Vagina (tissue), 2 donors: ENCODE data around the gene STXBP6. TPM values are rescaled to one million over a fixed set of nuclear protein-coding genes. Genes with fewer than 3 reads are reported as not detected.
A peak's percentile ranks its signal among the peaks of the same experiment; 100 is the strongest.

ENCODE experiments used
- DNase-seq, 2 donors: peaks; one replicate each; pipeline ENCODE4 v3.0.0-alpha.2; 2017; ENCODE audit errors: extremely low spot score in 2 of 2
- H3K27ac ChIP-seq: fragments of 200-600 bp; sonication (generic); one replicate; pipeline ENCODE4 v1.5.1; 2019
- H3K27me3 ChIP-seq: fragments of 200-600 bp; sonication (generic); one replicate; pipeline ENCODE4 v1.5.1; 2019
- H3K36me3 ChIP-seq, 2 donors: fragments of 200-600 bp; sonication (generic); one replicate each; pipeline ENCODE4 v1.5.1; 2017 to 2019
- H3K4me1 ChIP-seq: fragments of 200-600 bp; sonication (generic); one replicate; pipeline ENCODE4 v1.5.1; 2019
- H3K4me3 ChIP-seq, 2 donors: fragments of 200-600 bp; sonication (generic); 1 replicate in 1 of 2; 2 replicates in 1 of 2; pipeline ENCODE4 v1.5.1; 2016 to 2019
- H3K9me3 ChIP-seq: fragments of 200-600 bp; sonication (generic); one replicate; pipeline ENCODE4 v1.5.1; 2019
- CTCF ChIP-seq, 3 experiments: fragments of 450-650 bp in 2 of 3; fragments of 200-600 bp in 1 of 3; sonication (generic) in 1 of 3; IDR thresholded peaks; one replicate each; pipeline ENCODE4 v1.5.1; 2017 to 2019; ENCODE audit warnings: antibody characterized with exemption in 3 of 3, mild to moderate bottlenecking in 2 of 3, moderate library complexity in 2 of 3
- POLR2A ChIP-seq, 2 donors: fragments of 450-650 bp; IDR thresholded peaks; one replicate each; pipeline ENCODE4 v1.6.1; 2017; ENCODE audit warnings: antibody characterized with exemption in 2 of 2, mild to moderate bottlenecking in 2 of 2, moderate library complexity in 2 of 2
- POLR2AphosphoS5 ChIP-seq, 2 donors: sonication (generic); formaldehyde crosslinking; IDR thresholded peaks; one replicate each; pipeline ENCODE4 v1.9.0; 2017; ENCODE audit warnings: antibody characterized with exemption in 2 of 2, mild to moderate bottlenecking in 2 of 2, low read depth in 1 of 2; ENCODE audit not compliant: insufficient read depth in 1 of 2
- intact Hi-C: fragments of 100-400 bp; cut with DNase I; formaldehyde crosslinking; loops from one replicate; pipeline ENCODE4 v1.15.1; 2023
- total RNA-seq: library from RNA; depleted of rRNA; stranded (reverse); fragments of >200 nt; gene quantifications from one replicate; pipeline ENCODE4 v1.2.3, GENCODE V29; 2016

STXBP6 gene
- total RNA-seq, 1 donor from 2014 or later: 4.4 TPM

GRCh38 chr14:25019892-25020291 lies 30.1 kb downstream of the STXBP6 start:
- Histone ChIP-seq H3K27me3 (no peaks in the 10 kb centered on the region), H3K4me3 (no peak overlapping the region), H3K27ac (no peak overlapping the region), H3K36me3 (no peaks in the 10 kb centered on the region), H3K4me1 (no peaks in the 10 kb centered on the region), H3K9me3 (no peaks in the 10 kb centered on the region)
- intact Hi-C loops: no loop called here
- TF ChIP-seq POLR2AphosphoS5 (IDR thresholded peaks at IDR 0.05; ENCODE audit: insufficient read depth in 1 of 2, low read depth in 1 of 2): no peak
- no peak for TF ChIP-seq POLR2A (IDR thresholded peaks at IDR 0.05)
- no peak for TF ChIP-seq CTCF (IDR thresholded peaks at IDR 0.05)
- DNase-seq: no peak

- TF ChIP-seq CTCF (IDR thresholded peaks at IDR 0.05) (no peak), POLR2AphosphoS5 (IDR thresholded peaks at IDR 0.05; ENCODE audit: insufficient read depth in 1 of 2, low read depth in 1 of 2) (no peak), POLR2A (IDR thresholded peaks at IDR 0.05) (no peak)
- Histone ChIP-seq H3K27ac (no peak overlapping the region), H3K4me3 (no peak overlapping the region), H3K36me3 (no peaks in the 10 kb centered on the region), H3K9me3 (no peaks in the 10 kb centered on the region), H3K27me3 (no peaks in the 10 kb centered on the region), H3K4me1 (no peaks in the 10 kb centered on the region)
- intact Hi-C loops: no loop called here
- DNase-seq: no peak
These were observed 32.4 kb downstream of the STXBP6 start for GRCh38 chr14:25017562-25017961.

GRCh38 chr14:25015761-25016160 lies 34.2 kb downstream of the STXBP6 start:
- H3K4me3 ChIP-seq: no peak overlapping the region
- TF ChIP-seq CTCF (IDR thresholded peaks at IDR 0.05) (no peak), POLR2A (IDR thresholded peaks at IDR 0.05) (no peak)
- no peak overlapping the region for H3K27ac ChIP-seq
- intact Hi-C loops: no loop called here
- DNase-seq: no peak
- no peaks in the 10 kb centered on the region for H3K9me3 ChIP-seq
- H3K27me3 ChIP-seq: no peaks in the 10 kb centered on the region
- H3K4me1 ChIP-seq: no peaks in the 10 kb centered on the region
- no peaks in the 10 kb centered on the region for H3K36me3 ChIP-seq

- Histone ChIP-seq H3K27me3 (no peaks in the 10 kb centered on the region), H3K36me3 (no peaks in the 10 kb centered on the region), H3K27ac (no peak overlapping the region), H3K4me3 (no peak overlapping the region), H3K9me3 (no peaks in the 10 kb centered on the region), H3K4me1 (no peaks in the 10 kb centered on the region)
- intact Hi-C loops: no loop called here
- TF ChIP-seq CTCF (IDR thresholded peaks at IDR 0.05): no peak
- no peak for TF ChIP-seq POLR2A (IDR thresholded peaks at IDR 0.05)
- no peak for TF ChIP-seq POLR2AphosphoS5 (IDR thresholded peaks at IDR 0.05; ENCODE audit: insufficient read depth in 1 of 2, low read depth in 1 of 2)
- no peak for DNase-seq
These were observed 35.5 kb downstream of the STXBP6 start for GRCh38 chr14:25014440-25014839.

GRCh38 chr14:25011095-25011494 lies 38.9 kb downstream of the STXBP6 start:
- Histone ChIP-seq H3K27ac (no peak overlapping the region), H3K4me1 (no peaks in the 10 kb centered on the region), H3K27me3 (no peaks in the 10 kb centered on the region), H3K4me3 (no peak overlapping the region), H3K36me3 (no peaks in the 10 kb centered on the region), H3K9me3 (no peaks in the 10 kb centered on the region)
- intact Hi-C loops: no loop called here
- peak in 1 of 2 donors; percentile 3 for DNase-seq
- TF ChIP-seq POLR2A (IDR thresholded peaks at IDR 0.05): no peak
- no peak for TF ChIP-seq CTCF (IDR thresholded peaks at IDR 0.05)
- TF ChIP-seq POLR2AphosphoS5 (IDR thresholded peaks at IDR 0.05; ENCODE audit: insufficient read depth in 1 of 2, low read depth in 1 of 2): no peak
